ENCODE measurements around the gene ERO1A.
A peak's percentile ranks its signal among the peaks of the same experiment; 100 is the strongest.

ERO1A gene

GRCh38 chr14:52701223-52701622 is 5.9 kb upstream of the ERO1A start:
- CTCF ChIA-PET, result interaction anchor here (1.8 kb wide), 1 partner anchor 10 kb away, joined by 4 read pairs; no protein-coding TSS in a partner anchor
- no peak for DNase-seq (ENCODE audit: extremely low spot score)
- TF ChIP-seq CTCF (IDR thresholded peaks at IDR 0.05; ENCODE audit: control extremely low read depth, extremely low read depth, low read depth, missing control alignments), result no peak
- POLR2A ChIA-PET, result no interaction called here

DNA sequence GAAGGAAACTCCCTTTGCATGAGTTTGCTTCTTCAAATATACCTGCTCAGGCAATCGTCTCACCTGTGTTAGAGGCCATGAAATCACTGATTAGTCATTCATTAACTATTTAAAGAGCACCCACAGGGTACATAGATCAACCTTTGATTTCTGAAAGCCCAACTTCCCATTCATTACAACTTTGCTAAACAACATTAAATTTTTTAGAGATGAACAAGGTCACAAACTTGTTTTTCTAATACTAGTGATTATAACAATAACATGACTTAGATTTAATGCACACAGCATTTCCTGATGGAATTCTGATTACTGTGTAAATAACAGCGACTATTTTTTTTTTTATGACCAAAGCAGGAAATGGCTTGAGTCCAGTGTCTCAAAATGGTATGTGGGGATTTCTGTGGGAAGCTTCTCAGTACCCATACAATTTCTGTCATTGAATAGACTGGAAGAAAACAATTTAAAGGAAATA is 5.4 kb upstream of the ERO1A start:
- CTCF ChIA-PET, result no interaction called here
- DNase-seq (ENCODE audit: extremely low spot score), result no peak
- POLR2A ChIA-PET, result no interaction called here
- TF ChIP-seq CTCF (IDR thresholded peaks at IDR 0.05; ENCODE audit: control extremely low read depth, extremely low read depth, low read depth, missing control alignments), result no peak

DNA sequence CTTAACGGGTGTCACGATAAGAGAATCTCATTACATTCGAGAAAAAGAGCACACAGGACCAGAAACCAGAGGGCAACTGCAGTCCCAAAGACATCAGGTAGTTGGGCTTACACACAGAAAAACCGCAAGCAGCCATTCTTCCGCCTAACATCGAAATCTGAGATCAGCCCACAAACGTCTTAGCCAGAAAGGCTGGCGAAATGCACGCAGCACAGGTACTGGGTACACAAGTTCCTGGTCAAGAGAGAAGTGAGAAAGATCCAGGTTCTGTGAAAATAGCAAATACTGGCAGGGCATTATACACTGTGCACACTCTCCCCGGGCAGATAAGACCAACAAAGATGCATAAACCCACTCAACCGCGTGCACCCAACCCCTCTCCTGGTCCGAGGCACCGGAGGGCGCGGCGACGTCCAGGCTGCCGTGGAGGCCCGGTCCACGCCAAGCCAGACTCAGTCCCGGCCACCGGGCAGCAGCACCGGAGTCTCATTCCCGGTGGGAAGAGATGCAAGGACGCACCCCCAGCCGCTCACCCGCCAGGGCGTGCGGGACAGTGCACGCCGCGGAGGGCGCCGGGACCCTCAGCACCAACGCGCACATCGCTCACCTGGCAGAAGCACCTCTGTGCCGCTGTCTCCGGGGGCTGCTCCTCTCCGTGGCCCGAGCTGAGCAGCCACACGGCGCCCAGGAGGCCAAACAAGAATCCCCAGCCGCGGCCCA is 437 bp downstream of the ERO1A start:
- peak; percentile 43 for DNase-seq (ENCODE audit: extremely low spot score)
- ChIA-PET CTCF (interaction anchor here (0.9 to 1.0 kb wide), 2 partner anchors 9 to 24 kb away, joined by 3 to 4 read pairs; no protein-coding TSS in a partner anchor), POLR2A (no interaction called here)
- TF ChIP-seq CTCF (IDR thresholded peaks at IDR 0.05; ENCODE audit: control extremely low read depth, extremely low read depth, low read depth, missing control alignments), result no peak

- no peak for TF ChIP-seq CTCF (IDR thresholded peaks at IDR 0.05; ENCODE audit: control extremely low read depth, extremely low read depth, low read depth, missing control alignments)
- DNase-seq (ENCODE audit: extremely low spot score), result no peak
- CTCF ChIA-PET, result no interaction called here
- POLR2A ChIA-PET, result no interaction called here
Measured at GRCh38 chr14:52693532-52693931, 1.8 kb downstream of the ERO1A start.

DNA sequence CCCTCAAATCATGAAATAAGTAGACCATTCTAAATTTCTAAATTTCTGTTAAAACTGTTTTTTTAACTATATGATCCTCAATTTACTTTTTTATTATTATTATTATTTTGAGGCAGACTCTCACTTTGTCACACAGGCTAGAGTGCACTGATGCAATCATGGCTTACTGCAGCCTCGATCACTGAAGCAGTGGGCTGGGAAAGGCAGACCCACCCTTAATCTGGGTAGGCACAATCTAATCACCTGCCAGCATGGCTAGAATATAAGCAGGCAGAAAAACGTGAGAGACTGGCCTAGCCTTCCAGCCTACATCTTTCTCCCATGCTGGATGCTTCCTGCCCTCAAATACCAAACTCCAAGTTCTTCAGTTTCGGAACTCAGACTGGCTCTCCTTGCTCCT is 2.3 kb downstream of the ERO1A start:
- ChIA-PET POLR2A (no interaction called here), CTCF (interaction anchor here (1.0 to 1.1 kb wide), 2 partner anchors 32 to 69 kb away, joined by 3 read pairs; no protein-coding TSS in a partner anchor)
- DNase-seq (ENCODE audit: extremely low spot score), result no peak
- TF ChIP-seq CTCF (IDR thresholded peaks at IDR 0.05; ENCODE audit: control extremely low read depth, extremely low read depth, low read depth, missing control alignments), result no peak

DNA sequence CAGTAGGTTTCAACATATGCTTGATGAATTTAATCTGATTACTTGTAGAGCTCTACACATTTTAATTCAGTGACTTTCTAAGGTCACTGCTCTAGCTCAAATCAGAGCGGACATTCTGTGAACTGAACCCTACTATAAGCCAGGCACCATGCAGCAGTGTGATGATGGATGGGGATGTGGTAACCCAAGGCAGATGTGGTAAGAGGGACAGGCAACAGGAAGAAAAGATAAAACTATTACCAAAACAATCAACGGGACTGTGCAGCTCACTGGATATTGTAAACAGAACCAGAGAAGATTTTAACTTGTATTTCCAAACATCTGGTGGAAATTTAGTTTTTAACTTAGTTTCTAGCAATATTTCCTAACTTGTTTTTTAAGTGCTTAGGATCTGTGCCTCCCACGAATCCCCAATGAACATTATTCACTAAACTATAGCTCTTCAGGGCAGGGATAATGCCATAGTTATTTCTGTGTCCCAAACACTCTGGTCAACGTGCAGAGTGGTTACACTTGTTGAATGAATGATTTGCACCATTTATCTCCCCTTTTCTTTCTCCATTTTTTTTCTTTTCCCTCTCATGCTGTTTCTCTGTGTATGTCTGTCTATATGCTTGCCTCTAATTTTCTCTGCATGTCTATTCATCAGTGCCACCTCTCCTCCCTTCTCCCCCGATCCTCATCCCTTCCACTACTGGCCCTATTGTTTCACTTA is 3.0 kb downstream of the ERO1A start:
- no peak for TF ChIP-seq CTCF (IDR thresholded peaks at IDR 0.05; ENCODE audit: control extremely low read depth, extremely low read depth, low read depth, missing control alignments)
- POLR2A ChIA-PET, result no interaction called here
- CTCF ChIA-PET, result interaction anchor here (0.6 to 1.1 kb wide), 4 partner anchors 13 to 69 kb away, joined by 3 to 4 read pairs (median 3); no protein-coding TSS in a partner anchor
- DNase-seq (ENCODE audit: extremely low spot score), result no peak
